Mesothelial cell of epicardium (in vitro differentiated cells): ENCODE measurements around the gene NSL1. TPM values are rescaled to one million over a fixed set of nuclear protein-coding genes. Genes with fewer than 3 reads are reported as not detected.

Experiments
- DNase-seq, 2 experiments: peaks; one replicate each; pipeline ENCODE4 v3.0.0; 2021; ENCODE audit warnings: low spot score in 2 of 2; ENCODE audit not compliant: unreplicated experiment in 2 of 2
- H3K27ac Mint-ChIP-seq: 2 replicates; pipeline ENCODE4 v1.8.0; 2021; ENCODE audit warnings: mixed read lengths
- H3K27me3 Mint-ChIP-seq: 2 replicates; pipeline ENCODE4 v1.8.0; 2021; ENCODE audit warnings: low read depth, mixed read lengths
- H3K36me3 Mint-ChIP-seq: 2 replicates; pipeline ENCODE4 v1.8.0; 2021; ENCODE audit warnings: mixed read lengths
- H3K4me1 Mint-ChIP-seq: 2 replicates; pipeline ENCODE4 v1.8.0; 2021; ENCODE audit warnings: mixed read lengths
- H3K4me3 Mint-ChIP-seq: 2 replicates; pipeline ENCODE4 v1.8.0; 2021; ENCODE audit warnings: mild to moderate bottlenecking, moderate library complexity, mixed read lengths
- H3K9me3 Mint-ChIP-seq: 2 replicates; pipeline ENCODE4 v1.8.0; 2021; ENCODE audit warnings: mixed read lengths
- total RNA-seq: library from RNA; stranded (reverse); gene quantifications from 3 replicates; pipeline ENCODE4 v1.2.1, GENCODE V29; 2021
- TF ChIP-seq, protein P1 (sequence below): fragments of 200-600 bp; sonication (generic); IDR thresholded peaks from one replicate; pipeline ENCODE4 v1.5.0; 2021; ENCODE audit warnings: antibody characterized with exemption; ENCODE audit not compliant: unreplicated experiment

The NSL1 gene
- total RNA-seq, 1 donor from 2014 or later = 26.1 TPM

DNA sequence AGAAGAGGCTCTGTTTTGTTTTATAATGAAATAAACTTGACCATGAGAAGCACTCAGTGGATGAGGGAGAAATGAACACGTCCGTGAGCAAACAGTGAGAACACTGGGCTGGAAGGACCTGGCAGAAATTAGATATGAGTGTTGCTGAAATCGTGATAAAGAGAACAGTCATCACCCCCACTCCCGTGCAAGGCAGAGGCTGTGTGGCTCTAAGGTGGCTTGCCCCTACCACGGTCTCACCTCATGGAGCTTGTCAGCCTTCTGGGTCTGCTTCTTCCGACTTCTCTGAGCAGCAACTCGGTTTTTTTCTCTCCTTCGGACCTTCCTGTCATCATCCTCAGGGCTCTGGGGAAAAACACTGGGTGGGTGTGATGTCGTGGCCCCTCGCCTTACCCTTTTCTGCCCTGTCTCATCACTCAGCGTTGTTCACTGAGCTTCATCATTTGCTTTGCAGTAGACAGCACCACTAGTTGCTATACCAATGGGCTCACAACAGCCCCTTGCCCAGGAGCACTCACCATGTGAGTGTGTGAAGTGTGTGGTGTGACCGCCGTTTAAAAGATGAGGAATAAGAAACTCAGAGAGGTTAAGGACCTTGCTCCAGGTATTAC is 94.8 kb downstream of the NSL1 start:
- Mint-ChIP-seq H3K9me3 (no peaks in the 10 kb centered on the region), H3K27me3 (peaks cover 80% of the 10 kb centered on the region), H3K27ac (no peak overlapping the region), H3K4me3 (no peak overlapping the region), H3K36me3 (no peaks in the 10 kb centered on the region), H3K4me1 (peaks cover 9% of the 10 kb centered on the region)
- DNase-seq = no peak
- TF ChIP-seq, protein P1, sequence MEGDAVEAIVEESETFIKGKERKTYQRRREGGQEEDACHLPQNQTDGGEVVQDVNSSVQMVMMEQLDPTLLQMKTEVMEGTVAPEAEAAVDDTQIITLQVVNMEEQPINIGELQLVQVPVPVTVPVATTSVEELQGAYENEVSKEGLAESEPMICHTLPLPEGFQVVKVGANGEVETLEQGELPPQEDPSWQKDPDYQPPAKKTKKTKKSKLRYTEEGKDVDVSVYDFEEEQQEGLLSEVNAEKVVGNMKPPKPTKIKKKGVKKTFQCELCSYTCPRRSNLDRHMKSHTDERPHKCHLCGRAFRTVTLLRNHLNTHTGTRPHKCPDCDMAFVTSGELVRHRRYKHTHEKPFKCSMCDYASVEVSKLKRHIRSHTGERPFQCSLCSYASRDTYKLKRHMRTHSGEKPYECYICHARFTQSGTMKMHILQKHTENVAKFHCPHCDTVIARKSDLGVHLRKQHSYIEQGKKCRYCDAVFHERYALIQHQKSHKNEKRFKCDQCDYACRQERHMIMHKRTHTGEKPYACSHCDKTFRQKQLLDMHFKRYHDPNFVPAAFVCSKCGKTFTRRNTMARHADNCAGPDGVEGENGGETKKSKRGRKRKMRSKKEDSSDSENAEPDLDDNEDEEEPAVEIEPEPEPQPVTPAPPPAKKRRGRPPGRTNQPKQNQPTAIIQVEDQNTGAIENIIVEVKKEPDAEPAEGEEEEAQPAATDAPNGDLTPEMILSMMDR = no peak

DNA sequence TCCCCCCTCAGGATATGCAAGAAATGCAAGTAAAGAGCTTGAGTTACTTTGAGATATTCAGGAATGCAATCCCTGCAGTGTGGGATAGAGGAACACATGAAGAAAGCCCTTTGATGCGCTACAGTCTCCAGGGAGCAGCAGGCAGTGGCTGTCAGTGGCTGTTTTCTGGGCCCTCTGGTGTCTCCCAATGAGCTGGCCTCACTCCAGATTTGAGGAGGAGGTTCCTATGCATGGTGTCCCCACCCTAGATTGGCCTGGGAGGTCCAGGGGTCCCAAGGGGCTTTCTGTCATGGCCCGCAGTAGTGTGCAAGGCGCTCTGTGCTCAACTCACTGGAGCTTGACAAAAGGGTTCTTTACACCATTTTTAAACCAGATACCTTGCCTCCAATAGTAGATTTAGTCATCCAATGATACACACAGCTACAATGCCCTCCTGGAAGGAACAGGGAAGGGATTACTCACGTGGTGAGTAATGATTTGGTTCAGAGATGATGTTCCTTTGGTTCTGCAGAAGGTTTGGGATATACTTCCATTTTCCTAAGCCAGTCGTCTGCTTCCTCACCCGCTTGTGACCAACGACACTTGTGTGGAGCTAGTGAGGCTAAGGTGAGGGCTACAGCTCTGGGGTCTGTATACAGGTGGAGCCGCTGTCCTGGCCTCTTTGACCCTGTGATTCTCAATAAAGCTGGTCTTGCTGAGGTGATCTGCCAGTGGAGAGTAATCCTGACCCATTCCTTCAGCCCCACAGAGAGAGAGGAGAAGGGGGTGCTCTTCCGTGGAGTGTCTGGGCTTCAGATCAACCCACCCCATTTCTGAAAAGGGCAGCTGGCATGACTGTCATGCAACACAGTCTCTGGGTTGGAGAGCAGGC is 98.6 kb downstream of the NSL1 start:
- no peak overlapping the region for H3K27ac Mint-ChIP-seq

DNA sequence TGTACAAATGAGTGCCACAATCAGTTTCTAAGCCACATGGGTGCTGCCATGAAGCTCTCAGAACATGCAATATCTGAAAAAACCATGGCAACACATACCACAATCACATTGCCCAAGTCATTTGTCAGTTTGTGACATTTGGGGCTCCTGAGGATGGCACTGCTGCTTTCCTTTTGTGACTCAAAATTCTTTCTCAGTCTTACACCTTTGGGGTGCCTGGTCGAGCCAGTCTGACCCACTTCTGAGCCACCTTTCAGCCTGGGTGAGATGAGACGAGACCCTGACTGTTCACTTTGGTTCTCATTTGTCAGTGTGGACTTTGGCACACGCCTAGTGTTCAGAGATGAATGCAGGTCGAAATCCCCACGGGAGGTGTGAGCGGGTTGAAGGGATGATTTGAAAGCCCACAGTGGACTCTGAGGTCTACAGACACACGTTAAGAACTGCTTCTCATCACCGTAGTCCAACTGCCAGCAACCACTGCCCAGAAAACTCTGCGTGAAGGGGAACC is 100.0 kb downstream of the NSL1 start:
- H3K9me3 Mint-ChIP-seq = no peaks in the 10 kb centered on the region
- TF ChIP-seq, protein P1 = no peak
- H3K27me3 Mint-ChIP-seq = peaks cover 42% of the 10 kb centered on the region
- no peaks in the 10 kb centered on the region for H3K36me3 Mint-ChIP-seq
- no peak overlapping the region for H3K27ac Mint-ChIP-seq
- H3K4me3 Mint-ChIP-seq = no peak overlapping the region
- DNase-seq = no peak
- H3K4me1 Mint-ChIP-seq = no peaks in the 10 kb centered on the region

More for the DNA sequence above, 98.6 kb downstream of the NSL1 start:
- Mint-ChIP-seq H3K4me1 (no peaks in the 10 kb centered on the region), H3K4me3 (no peak overlapping the region), H3K36me3 (no peaks in the 10 kb centered on the region), H3K27me3 (peaks cover 51% of the 10 kb centered on the region), H3K9me3 (no peaks in the 10 kb centered on the region)
- DNase-seq = no peak
- TF ChIP-seq, protein P1 = no peak

DNA sequence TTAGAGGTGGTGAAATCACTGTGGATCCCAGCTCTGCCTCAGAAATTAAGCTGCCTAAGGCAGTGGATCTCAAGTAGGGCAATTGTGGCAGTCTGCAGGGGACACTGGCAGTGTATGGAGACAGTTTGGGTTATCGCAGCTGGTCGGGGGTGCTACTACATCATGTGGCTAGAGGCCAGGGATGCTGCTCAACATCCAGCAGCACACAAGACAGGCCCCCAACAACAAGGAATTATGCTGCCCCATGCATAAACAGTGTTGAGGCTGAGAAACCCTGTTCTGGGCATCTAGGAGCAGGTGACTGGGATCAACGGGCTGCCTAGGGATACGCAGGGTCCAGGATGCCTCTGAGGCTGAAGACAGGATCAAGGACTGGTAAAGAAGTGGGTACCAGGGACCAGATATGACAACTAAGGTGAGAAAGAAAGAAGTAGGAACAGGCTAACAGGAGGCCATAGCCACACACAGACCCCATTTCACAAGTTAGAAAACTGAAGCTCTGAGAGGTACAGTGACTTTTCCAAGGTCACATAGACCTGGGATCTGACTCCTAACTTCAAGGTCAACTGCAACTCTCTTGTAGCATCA is 100.7 kb downstream of the NSL1 start:
- DNase-seq = no peak
- TF ChIP-seq, protein P1 = no peak
- no peak overlapping the region for H3K27ac Mint-ChIP-seq
- no peaks in the 10 kb centered on the region for H3K36me3 Mint-ChIP-seq
- peaks cover 38% of the 10 kb centered on the region for H3K27me3 Mint-ChIP-seq
- H3K4me3 Mint-ChIP-seq = no peak overlapping the region
- no peaks in the 10 kb centered on the region for H3K9me3 Mint-ChIP-seq
- no peaks in the 10 kb centered on the region for H3K4me1 Mint-ChIP-seq

DNA sequence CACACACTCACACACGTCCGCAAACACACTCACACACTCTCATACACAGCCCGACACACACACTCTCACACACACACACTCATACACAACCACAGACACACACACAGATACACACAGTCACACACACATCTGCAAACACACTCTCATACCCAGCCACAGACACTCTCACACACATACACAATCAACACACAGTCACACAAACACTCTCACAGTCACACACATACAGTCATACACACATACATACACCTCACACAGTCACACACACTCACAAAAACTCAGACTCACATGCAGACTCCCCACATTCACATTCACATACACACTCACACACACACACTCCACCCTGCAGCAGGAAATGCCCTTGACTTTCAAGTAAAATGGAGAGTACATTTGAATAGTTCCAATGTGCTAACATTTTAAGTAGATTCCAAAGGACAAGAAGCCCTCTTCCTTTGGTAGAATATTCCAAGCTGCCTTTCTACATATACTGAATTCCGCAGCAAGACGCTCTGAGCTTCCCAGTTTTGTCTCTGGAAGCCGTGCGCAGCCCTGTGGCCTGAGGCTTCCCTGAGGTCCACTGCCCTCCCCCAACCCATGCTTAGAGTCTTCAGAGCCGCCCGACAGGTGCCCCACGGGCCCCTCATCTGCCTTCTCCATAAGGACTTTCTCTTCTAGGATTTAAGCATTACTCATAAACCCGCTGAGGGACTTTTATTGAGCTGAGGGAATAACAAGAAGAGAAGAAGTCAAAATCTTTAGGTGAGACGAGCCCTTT is 101.6 kb downstream of the NSL1 start:
- DNase-seq = no peak
- no peak overlapping the region for H3K4me3 Mint-ChIP-seq
- H3K36me3 Mint-ChIP-seq = no peaks in the 10 kb centered on the region
- TF ChIP-seq, protein P1 = no peak
- no peak overlapping the region for H3K27ac Mint-ChIP-seq
- H3K9me3 Mint-ChIP-seq = no peaks in the 10 kb centered on the region
- H3K27me3 Mint-ChIP-seq = peaks cover 34% of the 10 kb centered on the region
- H3K4me1 Mint-ChIP-seq = no peaks in the 10 kb centered on the region
